Neutrophil (primary cell): ENCODE data around the gene SLC7A8.

ENCODE experiments used
- H3K27ac ChIP-seq: fragments of 200-600 bp; sonication (generic); 2 replicates; pipeline ENCODE4 v1.5.1; 2016; ENCODE audit warnings: mild to moderate bottlenecking, moderate library complexity
- H3K27me3 ChIP-seq: fragments of 200-600 bp; sonication (generic); 2 replicates; pipeline ENCODE4 v1.6.0; 2016; ENCODE audit warnings: mild to moderate bottlenecking
- H3K36me3 ChIP-seq: fragments of 200-600 bp; sonication (generic); 2 replicates; pipeline ENCODE4 v1.5.1; 2017
- H3K4me1 ChIP-seq, 2 experiments: fragments of 200-600 bp in 1 of 2; sonication (generic) in 1 of 2; 1 replicate in 1 of 2; 2 replicates in 1 of 2; pipeline versions ENCODE4 v1.5.1 to v1.6.1; 2013 to 2016; ENCODE audit warnings: low read depth in 1 of 2, low read length in 1 of 2, mild to moderate bottlenecking in 1 of 2, moderate library complexity in 1 of 2; ENCODE audit not compliant: control insufficient read depth in 1 of 2, insufficient read depth in 1 of 2
- H3K4me3 ChIP-seq, 2 experiments: fragments of 200-600 bp in 1 of 2; sonication (generic) in 1 of 2; 1 replicate in 1 of 2; 2 replicates in 1 of 2; pipeline ENCODE4 v1.5.1; 2013 to 2016; ENCODE audit warnings: low read depth in 1 of 2, low read length in 1 of 2, mild to moderate bottlenecking in 1 of 2, moderate library complexity in 1 of 2
- H3K9me3 ChIP-seq: fragments of 200-600 bp; sonication (generic); 2 replicates; pipeline ENCODE4 v1.5.1; 2016
- CTCF ChIP-seq: fragments of 200-600 bp; sonication (generic); IDR thresholded peaks from 2 replicates; pipeline ENCODE4 v1.5.1; 2016; ENCODE audit warnings: antibody characterized with exemption

The SLC7A8 gene

GRCh38 chr14:23143911-23144310 lies 39.5 kb downstream of the SLC7A8 start:
- TF ChIP-seq CTCF = no peak
- H3K27me3 ChIP-seq = no peaks in the 10 kb centered on the region
- peaks cover 5 to 9% of the 10 kb centered on the region in 2 experiments for H3K4me1 ChIP-seq
- no peaks in the 10 kb centered on the region for H3K9me3 ChIP-seq
- peaks cover 5% of the 10 kb centered on the region for H3K36me3 ChIP-seq
- H3K27ac ChIP-seq = no peak overlapping the region
- H3K4me3 ChIP-seq = no peak overlapping the region

- no peak overlapping the region for H3K27ac ChIP-seq
- TF ChIP-seq CTCF = no peak
- peaks cover 5% of the 10 kb centered on the region for H3K36me3 ChIP-seq
Measured at GRCh38 chr14:23142826-23143225, 40.6 kb downstream of the SLC7A8 start.

GRCh38 chr14:23141706-23142444 lies 41.6 kb downstream of the SLC7A8 start:
- H3K4me1 ChIP-seq = peaks cover 5 to 9% of the 10 kb centered on the region in 2 experiments
- peaks cover 5% of the 10 kb centered on the region for H3K36me3 ChIP-seq
- no peaks in the 10 kb centered on the region for H3K9me3 ChIP-seq
- H3K27me3 ChIP-seq = no peaks in the 10 kb centered on the region
- TF ChIP-seq CTCF = no peak
- no peak overlapping the region for H3K27ac ChIP-seq
- no peak overlapping the region for H3K4me3 ChIP-seq

More at GRCh38 chr14:23142826-23143225, 40.6 kb downstream of the SLC7A8 start:
- Histone ChIP-seq H3K27me3 (no peaks in the 10 kb centered on the region), H3K4me3 (no peak overlapping the region), H3K4me1 (peaks cover 5 to 9% of the 10 kb centered on the region in 2 experiments), H3K9me3 (no peaks in the 10 kb centered on the region)

GRCh38 chr14:23140371-23140770 lies 43.1 kb downstream of the SLC7A8 start:
- Histone ChIP-seq H3K36me3 (peaks cover 5% of the 10 kb centered on the region), H3K4me1 (no peaks in the 10 kb centered on the region), H3K27me3 (no peaks in the 10 kb centered on the region), H3K4me3 (no peak overlapping the region), H3K9me3 (no peaks in the 10 kb centered on the region), H3K27ac (no peak overlapping the region)
- no peak for TF ChIP-seq CTCF

GRCh38 chr14:23139874-23140273 lies 43.6 kb downstream of the SLC7A8 start:
- Histone ChIP-seq H3K9me3 (no peaks in the 10 kb centered on the region), H3K27me3 (no peaks in the 10 kb centered on the region), H3K27ac (no peak overlapping the region), H3K4me1 (no peaks in the 10 kb centered on the region), H3K4me3 (no peak overlapping the region), H3K36me3 (peaks cover 5% of the 10 kb centered on the region)
- TF ChIP-seq CTCF = no peak
